Coronary artery (tissue), 2 donors: ENCODE measurements around the gene MAGEA10.

ENCODE experiments used
- DNase-seq: peaks from one replicate; pipeline ENCODE4 v3.0.0-alpha.2; 2017; ENCODE audit warnings: low spot score
- H3K27ac ChIP-seq, 2 donors: fragments of 200-600 bp; sonication (generic); one replicate each; pipeline ENCODE4 v1.5.1; 2016 to 2019
- H3K4me3 ChIP-seq: fragments of 200-600 bp; sonication (generic); 2 replicates; pipeline ENCODE4 v1.5.1; 2016; ENCODE audit warnings: mild to moderate bottlenecking, moderate library complexity
- CTCF ChIP-seq: fragments of 200-600 bp; sonication (generic); IDR thresholded peaks from one replicate; pipeline ENCODE4 v1.5.1; 2019; ENCODE audit warnings: antibody characterized with exemption

MAGEA10 gene

GRCh38 chrX:152155766-152156310 is 17.5 kb upstream of the MAGEA10 start:
- no peak for DNase-seq
- Histone ChIP-seq H3K4me3 (no peak overlapping the region), H3K27ac (no peak overlapping the region)
- no peak for TF ChIP-seq CTCF

GRCh38 chrX:152154050-152154449 is 15.7 kb upstream of the MAGEA10 start:
- no peak for DNase-seq
- H3K27ac ChIP-seq = no peak overlapping the region
- no peak overlapping the region for H3K4me3 ChIP-seq
- TF ChIP-seq CTCF = no peak

- no peak for TF ChIP-seq CTCF
- no peak overlapping the region for H3K4me3 ChIP-seq
- H3K27ac ChIP-seq = no peak overlapping the region
- DNase-seq = no peak
Observed at GRCh38 chrX:152151256-152151655, 12.9 kb upstream of the MAGEA10 start.

GRCh38 chrX:152149648-152150047 is 11.3 kb upstream of the MAGEA10 start:
- Histone ChIP-seq H3K27ac (no peak overlapping the region), H3K4me3 (no peak overlapping the region)
- DNase-seq = no peak
- TF ChIP-seq CTCF = no peak

- no peak overlapping the region for H3K27ac ChIP-seq
- H3K4me3 ChIP-seq = no peak overlapping the region
- no peak for TF ChIP-seq CTCF
- DNase-seq = no peak
Observed at GRCh38 chrX:152139589-152139988, 1.2 kb upstream of the MAGEA10 start.

GRCh38 chrX:152137771-152138387 is 498 bp downstream of the MAGEA10 start:
- TF ChIP-seq CTCF = no peak
- Histone ChIP-seq H3K27ac (no peak overlapping the region), H3K4me3 (no peak overlapping the region)
- no peak for DNase-seq

- Histone ChIP-seq H3K27ac (no peak overlapping the region), H3K4me3 (no peak overlapping the region)
- no peak for TF ChIP-seq CTCF
- peak; percentile 26 for DNase-seq
Observed at GRCh38 chrX:152136312-152136711, 2.1 kb downstream of the MAGEA10 start.
